HCT116 (cell line): ENCODE data around the gene PEX6. TPM values are rescaled to one million over a fixed set of nuclear protein-coding genes. Genes with fewer than 3 reads are reported as not detected.

Source experiments
- ATAC-seq: fragments of 200-7000 bp; cut with Tn5 transposase; 2 replicates; pipeline ENCODE4 v1.9.1; 2020; ENCODE audit warnings: mild to moderate bottlenecking, moderate library complexity
- BruUV-seq: library from RNA; stranded (reverse); fragments of 400-500 nt; replicated peaks from 2 replicates; lab custom pipeline; 2021; lab: Mats Ljungman, UMichigan
- CTCF ChIA-PET: fragments of 300-600 bp; sonication (Branson Sonifier 250); formaldehyde crosslinking; loops from one replicate; lab custom pipeline; 2021; ENCODE audit warnings: antibody characterized with exemption; lab: Charles Lee
- POLR2A ChIA-PET: fragments of 300-600, 350-600 bp; sonication (Branson Sonifier 250); formaldehyde crosslinking; loops from one replicate; lab custom pipeline; 2021; ENCODE audit warnings: antibody characterized with exemption; lab: Charles Lee
- RAD21 ChIA-PET, 2 experiments: fragments of 300-600 bp; sonication (Branson Sonifier 250); formaldehyde crosslinking; loops; one replicate each; lab custom pipeline; 2023; ENCODE audit warnings: low total read pairs in 2 of 2; ENCODE audit not compliant: uncharacterized antibody in 2 of 2, unreplicated experiment in 2 of 2, low non-redundant PET in 1 of 2; lab: Charles Lee
- DNase-seq: peaks from one replicate; pipeline ENCODE4 v3.0.0-alpha.2; 2010; ENCODE audit warnings: low read depth, low spot score
- H2AFZ ChIP-seq: fragments of 200-600 bp; shearing (Covaris generic), sonication (generic); 2 replicates; pipeline ENCODE4 v1.6.1; 2017; ENCODE audit warnings: low read depth, mixed run types, mixed read lengths, antibody characterized with exemption, low read length; ENCODE audit not compliant: poor library complexity, severe bottlenecking
- H3K27ac ChIP-seq: 2 replicates; pipeline ENCODE4 v1.5.1; 2012; ENCODE audit warnings: low read depth, low read length
- H3K27me3 ChIP-seq: fragments of 200-600 bp; sonication (generic); 2 replicates; pipeline ENCODE4 v1.6.1; 2016; ENCODE audit warnings: mixed run types, low read length, mixed read lengths; ENCODE audit not compliant: insufficient read depth
- H3K36me3 ChIP-seq, 2 experiments: fragments of 200-500 bp in 1 of 2; fragments of 200-600 bp in 1 of 2; sonication (Bioruptor generic) in 1 of 2; sonication (generic) in 1 of 2; 2 replicates each; pipeline versions ENCODE4 v1.5.1 to v1.6.1; 2014 to 2016; ENCODE audit warnings: low read length in 2 of 2, inconsistent platforms in 1 of 2, mixed read lengths in 1 of 2, mixed run types in 1 of 2; ENCODE audit not compliant: insufficient read depth in 2 of 2, control insufficient read depth in 1 of 2
- H3K4me1 ChIP-seq, 2 experiments: fragments of 200-600 bp in 1 of 2; sonication (generic) in 1 of 2; 2 replicates each; pipeline versions ENCODE4 v1.5.1 to v1.6.1; 2012 to 2017; ENCODE audit warnings: low read length in 2 of 2, inconsistent platforms in 1 of 2, mild to moderate bottlenecking in 1 of 2, mixed read lengths in 1 of 2, mixed run types in 1 of 2, moderate library complexity in 1 of 2; ENCODE audit not compliant: insufficient read depth in 2 of 2, control insufficient read depth in 1 of 2
- H3K4me2 ChIP-seq: fragments of 200-600 bp; sonication (generic); 2 replicates; pipeline ENCODE4 v1.6.1; 2017; ENCODE audit warnings: mixed run types, low read length, mixed read lengths
- H3K4me3 ChIP-seq, 2 experiments: fragments of 200-600 bp in 1 of 2; sonication (generic) in 1 of 2; replicated peaks in 1 of 2; 2 replicates each; pipeline ENCODE4 v1.5.1; 2011 to 2016; ENCODE audit warnings: low read length in 2 of 2, control low read depth in 1 of 2, low read depth in 1 of 2, mild to moderate bottlenecking in 1 of 2, mixed read lengths in 1 of 2, mixed run types in 1 of 2
- H3K79me2 ChIP-seq: fragments of 200-600 bp; sonication (generic); 2 replicates; pipeline ENCODE4 v1.6.1; 2017; ENCODE audit warnings: mild to moderate bottlenecking, mixed run types, low read length, moderate library complexity, mixed read lengths; ENCODE audit not compliant: insufficient read depth
- H3K9ac ChIP-seq: fragments of 200-600 bp; sonication (generic); 2 replicates; pipeline ENCODE4 v1.6.1; 2016; ENCODE audit warnings: low read length, mixed read lengths
- H3K9me2 ChIP-seq: fragments of 200-600 bp; sonication (generic), shearing (Covaris generic); 2 replicates; pipeline ENCODE4 v1.6.1; 2017; ENCODE audit warnings: mixed run types, mild to moderate bottlenecking, moderate library complexity; ENCODE audit not compliant: insufficient read depth
- H3K9me3 ChIP-seq, 2 experiments: fragments of 200-500 bp in 1 of 2; fragments of 200-600 bp in 1 of 2; sonication (Bioruptor generic) in 1 of 2; sonication (generic) in 1 of 2; 2 replicates each; pipeline ENCODE4 v1.6.1; 2014 to 2017; ENCODE audit warnings: low read length in 2 of 2, mixed read lengths in 2 of 2, inconsistent platforms in 1 of 2, low read depth in 1 of 2, mild to moderate bottlenecking in 1 of 2, mixed run types in 1 of 2, moderate library complexity in 1 of 2; ENCODE audit not compliant: control insufficient read depth in 1 of 2, insufficient read depth in 1 of 2
- H4K20me1 ChIP-seq: fragments of 200-600 bp; sonication (generic), shearing (Covaris generic); 2 replicates; pipeline ENCODE4 v1.6.1; 2017; ENCODE audit warnings: mixed run types, mild to moderate bottlenecking, moderate library complexity; ENCODE audit not compliant: insufficient read depth
- CTCF ChIP-seq, 3 experiments: fragments of 200-600 bp in 1 of 3; sonication (generic) in 1 of 3; IDR thresholded peaks in 2 of 3; conservative IDR thresholded peaks in 1 of 3; 2 replicates each; pipeline ENCODE4 v1.5.1; 2012 to 2017; ENCODE audit warnings: low read depth in 2 of 3, low read length in 2 of 3, antibody characterized with exemption in 1 of 3, borderline replicate concordance in 1 of 3, control low read depth in 1 of 3, mild to moderate bottlenecking in 1 of 3, mixed read lengths in 1 of 3, mixed run types in 1 of 3, moderate library complexity in 1 of 3; ENCODE audit not compliant: insufficient read depth in 1 of 3
- EGR1 ChIP-seq: IDR thresholded peaks from 2 replicates; pipeline ENCODE4 v1.6.1; 2012; ENCODE audit warnings: low read depth
- EZH2 ChIP-seq: fragments of 200-600 bp; sonication (generic); IDR thresholded peaks from 2 replicates; pipeline ENCODE4 v1.6.1; 2017; ENCODE audit warnings: antibody characterized with exemption, mixed run types
- POLR2A ChIP-seq: IDR thresholded peaks from 2 replicates; pipeline ENCODE4 v1.7.0; 2011; ENCODE audit warnings: borderline replicate concordance; ENCODE audit not compliant: insufficient read depth, insufficient read length; ENCODE audit errors: extremely low read depth
- POLR2AphosphoS5 ChIP-seq: IDR thresholded peaks from 2 replicates; pipeline ENCODE4 v1.6.1; 2011; ENCODE audit warnings: mild to moderate bottlenecking, low read depth, low read length, moderate library complexity
- RAD21 ChIP-seq: IDR thresholded peaks from 2 replicates; pipeline ENCODE4 v1.6.1; 2012; ENCODE audit warnings: low read depth, mild to moderate bottlenecking
- YY1 ChIP-seq: IDR thresholded peaks from 2 replicates; pipeline ENCODE4 v1.6.1; 2011; ENCODE audit warnings: low read length, low read depth, moderate library complexity, mild to moderate bottlenecking; ENCODE audit not compliant: insufficient replicate concordance; ENCODE audit errors: extremely low read depth
- ZBTB33 ChIP-seq: IDR thresholded peaks from 2 replicates; pipeline ENCODE4 v1.6.1; 2011; ENCODE audit warnings: mild to moderate bottlenecking, low read length, moderate library complexity; ENCODE audit not compliant: insufficient replicate concordance; ENCODE audit errors: extremely low read depth
- ZFX ChIP-seq: fragments of 450-650 bp; IDR thresholded peaks from 2 replicates; pipeline ENCODE4 v1.6.1; 2017
- intact Hi-C: fragments of 100-400 bp; cut with micrococcal nuclease; formaldehyde crosslinking; loops from 2 replicates; pipeline ENCODE4 v1.10.0; 2022
- total RNA-seq: library from RNA; stranded (reverse); gene quantifications from one replicate; pipeline ENCODE4 v1.2.1, GENCODE V29; 2021; ENCODE audit not compliant: unreplicated experiment

The PEX6 gene
- total RNA-seq, 1 experiment from 2014 or later: 21.4 TPM

- POLR2A ChIA-PET: interaction anchor here (0.6 to 2.0 kb wide), 11 partner anchors 10 to 130 kb away, joined by 3 to 14 read pairs (median 4); partner anchors contain the start of genes CUL7, KLC4, MRPL2 and PPP2R5D
- peaks cover 27 to 29% of the 10 kb centered on the region in 2 experiments for H3K36me3 ChIP-seq
- peak within 1 kb of the TSS; percentile 64 for H2AFZ ChIP-seq
These were observed 35.0 kb upstream of the PEX6 start, which contains the start of the genes KLHDC3 and MEA1 for GRCh38 chr6:43013843-43014433. KLHDC3 (plus strand) TSS chr6:43014249; CDS start chr6:43017193, 2,944 bp downstream. MEA1 (minus strand) TSS chr6:43013946; CDS start chr6:43013813, 133 bp downstream.

More at GRCh38 chr6:43013843-43014433, 35.0 kb upstream of the PEX6 start, which contains the start of the genes KLHDC3 and MEA1:
- ATAC-seq (peak; percentile 95), DNase-seq (peak; percentile 100)
- no peaks in the 10 kb centered on the region for H3K27me3 ChIP-seq
- H3K4me3 ChIP-seq: peak within 1 kb of the TSS; percentile 91 to 99
- intact Hi-C loops: loop anchor here (1.0 to 5.0 kb wide), 3 partner anchors 43 to 257 kb away; partner anchors contain the start of genes CNPY3, KLC4 and MRPL2
- peak within 1 kb of the TSS; percentile 57 for H3K27ac ChIP-seq
- ChIA-PET RAD21 (interaction anchor here in 1 of 2 experiments (0.6 to 0.9 kb wide), 2 partner anchors 8 to 45 kb away, joined by 3 read pairs; partner anchors contain the start of genes KLC4 and MRPL2), CTCF (interaction anchor here (0.6 to 2.0 kb wide), 5 partner anchors 9 to 940 kb away, joined by 3 to 7 read pairs (median 5); partner anchors contain the start of gene PPP2R5D)
- H3K9me3 ChIP-seq: no peaks in the 10 kb centered on the region
- H3K9ac ChIP-seq: peak within 1 kb of the TSS; percentile 84
- H3K4me2 ChIP-seq: peak within 1 kb of the TSS; percentile 79
- no TSS peak for BruUV-seq
- H4K20me1 ChIP-seq: no peaks in the 10 kb centered on the region
- H3K4me1 ChIP-seq: peaks cover 7 to 20% of the 10 kb centered on the region in 2 experiments; a peak in 2 of 4 replicates
- no peaks in the 10 kb centered on the region for H3K9me2 ChIP-seq
- TF ChIP-seq ZBTB33 (peak; percentile 47), EZH2 (no peak), YY1 (peak; percentile 72), RAD21 (no peak), EGR1 (no peak), POLR2A (peak; percentile 56), ZFX (peak; percentile 61; the same call in 1 of the 2 replicates), CTCF (IDR thresholded peaks at IDR 0.05 in 2 of 3, conservative IDR thresholded peaks at IDR 0.05 in 1 of 3; ENCODE audit: borderline replicate concordance in 1 of 3, insufficient read depth in 1 of 3, low read depth in 2 of 3, low read length in 2 of 3) (no peak), POLR2AphosphoS5 (peak; percentile 86)
- H3K79me2 ChIP-seq: peaks cover 46% of the 10 kb centered on the region
